GM23338 (cell line): ENCODE measurements around the gene RADIL. TPM values are rescaled to one million over a fixed set of nuclear protein-coding genes. Genes with fewer than 3 reads are reported as not detected.

Experiments
- ATAC-seq: fragments of 200-7000 bp; cut with Tn5 transposase; 3 replicates; pipeline ENCODE4 v1.9.1; 2020
- DNase-seq: peaks from one replicate; pipeline ENCODE4 v3.0.0-alpha.2; 2015; ENCODE audit warnings: low spot score
- H2AFZ ChIP-seq: fragments of 200-600 bp; sonication (generic); 2 replicates; pipeline ENCODE4 v1.8.0; 2016; ENCODE audit warnings: antibody characterized with exemption, mild to moderate bottlenecking, moderate library complexity
- H3F3A ChIP-seq: fragments of 200-600 bp; sonication (generic); replicated peaks from 2 replicates; pipeline ENCODE4 v1.8.0; 2017; ENCODE audit warnings: antibody characterized with exemption, mixed run types, low read depth
- H3K27ac ChIP-seq: fragments of 200-600 bp; sonication (generic); 2 replicates; pipeline ENCODE4 v1.6.1; 2016; ENCODE audit warnings: low read depth
- H3K27me3 ChIP-seq: fragments of 200-600 bp; sonication (generic); 2 replicates; pipeline ENCODE4 v1.8.0; 2016; ENCODE audit warnings: mild to moderate bottlenecking, mixed run types, moderate library complexity; ENCODE audit not compliant: insufficient read depth
- H3K36me3 ChIP-seq: fragments of 200-600 bp; sonication (generic); 2 replicates; pipeline ENCODE4 v1.8.0; 2016; ENCODE audit warnings: mild to moderate bottlenecking; ENCODE audit not compliant: insufficient read depth
- H3K4me1 ChIP-seq: fragments of 200-600 bp; sonication (generic); 2 replicates; pipeline ENCODE4 v1.8.0; 2016; ENCODE audit warnings: mild to moderate bottlenecking, moderate library complexity; ENCODE audit not compliant: insufficient read depth
- H3K4me2 ChIP-seq: fragments of 200-600 bp; sonication (generic); 2 replicates; pipeline ENCODE4 v1.7.1; 2017; ENCODE audit warnings: mixed run types
- H3K4me3 ChIP-seq: fragments of 200-600 bp; sonication (generic); 2 replicates; pipeline ENCODE4 v1.6.1; 2016; ENCODE audit warnings: mixed run types
- H3K79me2 ChIP-seq: fragments of 200-600 bp; sonication (generic); replicated peaks from 2 replicates; pipeline ENCODE4 v1.8.0; 2017; ENCODE audit warnings: mild to moderate bottlenecking; ENCODE audit not compliant: insufficient read depth
- H3K9me2 ChIP-seq: fragments of 200-600 bp; sonication (generic); 2 replicates; pipeline ENCODE4 v1.8.0; 2017; ENCODE audit not compliant: insufficient read depth
- H4K20me1 ChIP-seq: fragments of 200-600 bp; sonication (generic); replicated peaks from 2 replicates; pipeline ENCODE4 v1.8.0; 2017; ENCODE audit warnings: mild to moderate bottlenecking; ENCODE audit not compliant: insufficient read depth
- H3K27ac Mint-ChIP-seq: 2 replicates; pipeline ENCODE4 v1.8.0; 2020; ENCODE audit warnings: inconsistent platforms, mild to moderate bottlenecking, moderate library complexity, mixed read lengths
- H3K27me3 Mint-ChIP-seq: 3 replicates; pipeline ENCODE4 v1.8.0; 2022; ENCODE audit warnings: low read depth, mild to moderate bottlenecking, moderate library complexity, mixed read lengths, inconsistent platforms; ENCODE audit not compliant: insufficient read depth, poor library complexity
- H3K36me3 Mint-ChIP-seq: 3 replicates; pipeline ENCODE4 v1.8.0; 2021; ENCODE audit warnings: low read depth, mild to moderate bottlenecking, inconsistent platforms, moderate library complexity, mixed read lengths
- H3K4me1 Mint-ChIP-seq: 3 replicates; pipeline ENCODE4 v1.8.0; 2020; ENCODE audit warnings: mild to moderate bottlenecking, inconsistent platforms, mixed read lengths
- H3K4me3 Mint-ChIP-seq: 3 replicates; pipeline ENCODE4 v1.8.0; 2021; ENCODE audit warnings: moderate library complexity, mild to moderate bottlenecking, inconsistent platforms, mixed read lengths
- H3K9me3 Mint-ChIP-seq: 3 replicates; pipeline ENCODE4 v1.8.0; 2020; ENCODE audit warnings: moderate library complexity, mild to moderate bottlenecking, inconsistent platforms, mixed read lengths
- ZNF331 ChIP-seq: fragments of 250-450 bp; sonication (Bioruptor Pico); IDR thresholded peaks from 2 replicates; pipeline ENCODE4 v1.5.0; 2020; ENCODE audit warnings: low read depth, mild to moderate bottlenecking, moderate library complexity
- polyA plus RNA-seq: library from polyadenylated mRNA; unstranded; fragments of >200 nt; fragmentation: Nextera tagmentation; extraction: Ambion mirVana; gene quantifications from 2 replicates; pipeline ENCODE4 v1.2.1, GENCODE V29; 2016
- total RNA-seq: library from RNA; depleted of rRNA; stranded (reverse); fragments of >200 nt; shearing (Covaris generic); gene quantifications from 2 replicates; pipeline ENCODE4 v1.2.3, GENCODE V29; 2014
- TF ChIP-seq, protein P1 (sequence below): fragments of 250-450 bp; sonication (Bioruptor Pico); IDR thresholded peaks from 2 replicates; pipeline ENCODE4 v1.5.0; 2020; ENCODE audit warnings: mild to moderate bottlenecking, moderate library complexity
- TF ChIP-seq, protein P2 (sequence below), 2 experiments: fragments of 200-600 bp in 1 of 2; sonication (generic) in 1 of 2; conservative IDR thresholded peaks; 2 replicates each; pipeline versions ENCODE4 v1.5.1 to v1.6.1; 2016 to 2017; ENCODE audit warnings: antibody characterized with exemption in 2 of 2, low read depth in 2 of 2, mild to moderate bottlenecking in 2 of 2, moderate library complexity in 1 of 2

The RADIL gene
- total and polyA plus RNA-seq, 2 experiments from 2014 or later, result 4.3 to 9.8 TPM

DNA sequence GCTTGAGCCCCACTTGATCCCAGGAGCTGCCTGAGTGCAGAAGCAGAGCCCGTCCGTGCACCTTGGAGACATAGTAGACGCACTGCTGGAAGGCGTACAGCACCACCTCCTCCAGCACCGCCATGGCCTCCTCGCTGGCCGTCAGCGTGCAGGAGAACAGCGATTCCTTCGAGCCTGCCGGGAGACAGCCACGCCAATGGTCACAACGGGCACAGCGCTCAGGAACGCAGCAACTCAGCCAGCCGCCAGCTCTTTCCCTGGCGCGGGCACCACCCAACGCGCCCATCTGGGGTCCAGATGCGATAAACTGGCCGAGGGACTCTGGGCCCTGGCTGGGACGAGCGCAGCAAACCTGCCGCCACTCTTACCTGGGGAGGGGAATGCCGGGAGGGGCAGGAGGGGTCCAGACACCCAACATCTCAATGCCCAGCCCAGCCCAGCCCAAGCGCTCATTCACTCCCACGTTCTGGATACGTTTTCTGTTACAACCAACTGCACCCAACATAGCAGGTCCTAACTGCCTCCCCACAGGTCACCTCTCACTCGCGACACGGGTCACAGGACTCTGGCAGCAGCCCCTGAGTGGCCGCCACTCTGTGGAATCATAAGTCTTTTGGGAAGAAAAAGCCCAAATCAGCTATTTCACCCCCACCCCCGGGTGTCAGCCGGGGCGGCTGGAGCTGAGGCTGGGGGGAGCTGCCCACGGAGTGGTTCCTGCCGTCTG is 66.2 kb downstream of the RADIL start:
- no peaks in the 10 kb centered on the region for H3F3A ChIP-seq
- no peaks in the 10 kb centered on the region for H3K36me3 ChIP-seq
- H3K27ac Mint-ChIP-seq, result no peak overlapping the region
- H3K4me1 ChIP-seq, result no peaks in the 10 kb centered on the region
- no peak overlapping the region for H2AFZ ChIP-seq
- H3K4me2 ChIP-seq, result no peak overlapping the region
- H3K27me3 ChIP-seq, result no peaks in the 10 kb centered on the region
- H3K4me3 Mint-ChIP-seq, result no peak overlapping the region
- H3K4me3 ChIP-seq, result no peak overlapping the region
- no peaks in the 10 kb centered on the region; the same call in 2 of the 3 replicates for H3K4me1 Mint-ChIP-seq
- no peaks in the 10 kb centered on the region for H4K20me1 ChIP-seq
- no peaks in the 10 kb centered on the region for H3K36me3 Mint-ChIP-seq
- peaks cover 10% of the 10 kb centered on the region for H3K27me3 Mint-ChIP-seq
- no peaks in the 10 kb centered on the region for H3K79me2 ChIP-seq
- ATAC-seq (no peak), DNase-seq (no peak)
- peaks cover 9% of the 10 kb centered on the region; the same call in 1 of the 3 replicates for H3K9me3 Mint-ChIP-seq
- TF ChIP-seq ZNF331, result no peak
- TF ChIP-seq, protein P1, sequence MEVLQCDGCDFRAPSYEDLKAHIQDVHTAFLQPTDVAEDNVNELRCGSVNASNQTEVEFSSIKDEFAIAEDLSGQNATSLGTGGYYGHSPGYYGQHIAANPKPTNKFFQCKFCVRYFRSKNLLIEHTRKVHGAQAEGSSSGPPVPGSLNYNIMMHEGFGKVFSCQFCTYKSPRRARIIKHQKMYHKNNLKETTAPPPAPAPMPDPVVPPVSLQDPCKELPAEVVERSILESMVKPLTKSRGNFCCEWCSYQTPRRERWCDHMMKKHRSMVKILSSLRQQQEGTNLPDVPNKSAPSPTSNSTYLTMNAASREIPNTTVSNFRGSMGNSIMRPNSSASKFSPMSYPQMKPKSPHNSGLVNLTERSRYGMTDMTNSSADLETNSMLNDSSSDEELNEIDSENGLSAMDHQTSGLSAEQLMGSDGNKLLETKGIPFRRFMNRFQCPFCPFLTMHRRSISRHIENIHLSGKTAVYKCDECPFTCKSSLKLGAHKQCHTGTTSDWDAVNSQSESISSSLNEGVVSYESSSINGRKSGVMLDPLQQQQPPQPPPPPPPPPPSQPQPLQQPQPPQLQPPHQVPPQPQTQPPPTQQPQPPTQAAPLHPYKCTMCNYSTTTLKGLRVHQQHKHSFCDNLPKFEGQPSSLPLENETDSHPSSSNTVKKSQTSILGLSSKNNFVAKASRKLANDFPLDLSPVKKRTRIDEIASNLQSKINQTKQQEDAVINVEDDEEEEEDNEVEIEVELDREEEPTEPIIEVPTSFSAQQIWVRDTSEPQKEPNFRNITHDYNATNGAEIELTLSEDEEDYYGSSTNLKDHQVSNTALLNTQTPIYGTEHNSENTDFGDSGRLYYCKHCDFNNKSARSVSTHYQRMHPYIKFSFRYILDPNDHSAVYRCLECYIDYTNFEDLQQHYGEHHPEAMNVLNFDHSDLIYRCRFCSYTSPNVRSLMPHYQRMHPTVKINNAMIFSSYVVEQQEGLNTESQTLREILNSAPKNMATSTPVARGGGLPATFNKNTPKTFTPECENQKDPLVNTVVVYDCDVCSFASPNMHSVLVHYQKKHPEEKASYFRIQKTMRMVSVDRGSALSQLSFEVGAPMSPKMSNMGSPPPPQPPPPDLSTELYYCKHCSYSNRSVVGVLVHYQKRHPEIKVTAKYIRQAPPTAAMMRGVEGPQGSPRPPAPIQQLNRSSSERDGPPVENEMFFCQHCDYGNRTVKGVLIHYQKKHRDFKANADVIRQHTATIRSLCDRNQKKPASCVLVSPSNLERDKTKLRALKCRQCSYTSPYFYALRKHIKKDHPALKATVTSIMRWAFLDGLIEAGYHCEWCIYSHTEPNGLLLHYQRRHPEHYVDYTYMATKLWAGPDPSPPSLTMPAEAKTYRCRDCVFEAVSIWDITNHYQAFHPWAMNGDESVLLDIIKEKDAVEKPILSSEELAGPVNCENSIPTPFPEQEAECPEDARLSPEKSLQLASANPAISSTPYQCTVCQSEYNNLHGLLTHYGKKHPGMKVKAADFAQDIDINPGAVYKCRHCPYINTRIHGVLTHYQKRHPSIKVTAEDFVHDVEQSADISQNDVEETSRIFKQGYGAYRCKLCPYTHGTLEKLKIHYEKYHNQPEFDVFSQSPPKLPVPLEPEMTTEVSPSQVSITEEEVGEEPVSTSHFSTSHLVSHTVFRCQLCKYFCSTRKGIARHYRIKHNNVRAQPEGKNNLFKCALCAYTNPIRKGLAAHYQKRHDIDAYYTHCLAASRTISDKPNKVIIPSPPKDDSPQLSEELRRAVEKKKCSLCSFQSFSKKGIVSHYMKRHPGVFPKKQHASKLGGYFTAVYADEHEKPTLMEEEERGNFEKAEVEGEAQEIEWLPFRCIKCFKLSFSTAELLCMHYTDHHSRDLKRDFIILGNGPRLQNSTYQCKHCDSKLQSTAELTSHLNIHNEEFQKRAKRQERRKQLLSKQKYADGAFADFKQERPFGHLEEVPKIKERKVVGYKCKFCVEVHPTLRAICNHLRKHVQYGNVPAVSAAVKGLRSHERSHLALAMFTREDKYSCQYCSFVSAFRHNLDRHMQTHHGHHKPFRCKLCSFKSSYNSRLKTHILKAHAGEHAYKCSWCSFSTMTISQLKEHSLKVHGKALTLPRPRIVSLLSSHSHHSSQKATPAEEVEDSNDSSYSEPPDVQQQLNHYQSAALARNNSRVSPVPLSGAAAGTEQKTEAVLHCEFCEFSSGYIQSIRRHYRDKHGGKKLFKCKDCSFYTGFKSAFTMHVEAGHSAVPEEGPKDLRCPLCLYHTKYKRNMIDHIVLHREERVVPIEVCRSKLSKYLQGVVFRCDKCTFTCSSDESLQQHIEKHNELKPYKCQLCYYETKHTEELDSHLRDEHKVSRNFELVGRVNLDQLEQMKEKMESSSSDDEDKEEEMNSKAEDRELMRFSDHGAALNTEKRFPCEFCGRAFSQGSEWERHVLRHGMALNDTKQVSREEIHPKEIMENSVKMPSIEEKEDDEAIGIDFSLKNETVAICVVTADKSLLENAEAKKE, result no peak
- TF ChIP-seq, protein P2, sequence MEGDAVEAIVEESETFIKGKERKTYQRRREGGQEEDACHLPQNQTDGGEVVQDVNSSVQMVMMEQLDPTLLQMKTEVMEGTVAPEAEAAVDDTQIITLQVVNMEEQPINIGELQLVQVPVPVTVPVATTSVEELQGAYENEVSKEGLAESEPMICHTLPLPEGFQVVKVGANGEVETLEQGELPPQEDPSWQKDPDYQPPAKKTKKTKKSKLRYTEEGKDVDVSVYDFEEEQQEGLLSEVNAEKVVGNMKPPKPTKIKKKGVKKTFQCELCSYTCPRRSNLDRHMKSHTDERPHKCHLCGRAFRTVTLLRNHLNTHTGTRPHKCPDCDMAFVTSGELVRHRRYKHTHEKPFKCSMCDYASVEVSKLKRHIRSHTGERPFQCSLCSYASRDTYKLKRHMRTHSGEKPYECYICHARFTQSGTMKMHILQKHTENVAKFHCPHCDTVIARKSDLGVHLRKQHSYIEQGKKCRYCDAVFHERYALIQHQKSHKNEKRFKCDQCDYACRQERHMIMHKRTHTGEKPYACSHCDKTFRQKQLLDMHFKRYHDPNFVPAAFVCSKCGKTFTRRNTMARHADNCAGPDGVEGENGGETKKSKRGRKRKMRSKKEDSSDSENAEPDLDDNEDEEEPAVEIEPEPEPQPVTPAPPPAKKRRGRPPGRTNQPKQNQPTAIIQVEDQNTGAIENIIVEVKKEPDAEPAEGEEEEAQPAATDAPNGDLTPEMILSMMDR (conservative IDR thresholded peaks at IDR 0.05; ENCODE audit: low read depth in 2 of 2), result no peak
- no peak overlapping the region for H3K27ac ChIP-seq
- no peaks in the 10 kb centered on the region for H3K9me2 ChIP-seq
